AG04450 (cell line): ENCODE measurements around the gene FHIT. TPM values are rescaled to one million over a fixed set of nuclear protein-coding genes. Genes with fewer than 3 reads are reported as not detected.

Experiments
- CTCF ChIA-PET: fragments of 300-600, 350-600 bp; formaldehyde crosslinking; extraction: SDS; loops from one replicate; lab custom pipeline; 2022; ENCODE audit warnings: antibody characterized with exemption, inconsistent platforms; lab: Charles Lee
- POLR2A ChIA-PET: fragments of 350-600 bp; formaldehyde crosslinking; extraction: SDS; loops from one replicate; lab custom pipeline; 2021; ENCODE audit warnings: antibody characterized with exemption, inconsistent platforms; lab: Yijun Ruan, JAX
- DNase-seq: peaks from one replicate; pipeline ENCODE4 v3.0.0-alpha.2; 2011; ENCODE audit warnings: low read depth, low spot score
- H3K27ac ChIP-seq: one replicate; pipeline ENCODE4 v1.5.1; 2012; ENCODE audit warnings: low read depth, low read length, control low read depth
- H3K27me3 ChIP-seq: one replicate; pipeline ENCODE4 v1.6.0; 2012; ENCODE audit warnings: low read length; ENCODE audit not compliant: control insufficient read depth, insufficient read depth
- H3K4me3 ChIP-seq: 2 replicates; pipeline ENCODE4 v1.5.1; 2011; ENCODE audit warnings: mild to moderate bottlenecking, low read depth, low read length, control low read depth
- H3K9me3 ChIP-seq: 2 replicates; pipeline ENCODE4 v1.5.1; 2012; ENCODE audit warnings: low read length; ENCODE audit not compliant: control insufficient read depth, insufficient read depth
- CTCF ChIP-seq: IDR thresholded peaks from 2 replicates; pipeline ENCODE4 v1.5.1; 2011; ENCODE audit warnings: low read depth, low read length, control low read depth, inconsistent platforms
- polyA plus RNA-seq: library from polyadenylated mRNA; depleted of rRNA; stranded (reverse); fragments of >200 nt; gene quantifications from 2 replicates; pipeline ENCODE4 v1.2.3, GENCODE V29; 2011

FHIT gene
- polyA plus RNA-seq, 1 experiment: 0.17 TPM

GRCh38 chr3:59714066-59714465 is 1537.2 kb downstream of the FHIT start:
- no peak overlapping the region for H3K27ac ChIP-seq

GRCh38 chr3:59710554-59710953 is 1540.7 kb downstream of the FHIT start:
- POLR2A ChIA-PET: no interaction called here
- DNase-seq: no peak
- Histone ChIP-seq H3K9me3 (no peaks in the 10 kb centered on the region), H3K27ac (no peak overlapping the region), H3K4me3 (no peak overlapping the region), H3K27me3 (peaks cover 22% of the 10 kb centered on the region)
- CTCF ChIA-PET: no interaction called here
- no peak for TF ChIP-seq CTCF

More at GRCh38 chr3:59714066-59714465, 1537.2 kb downstream of the FHIT start:
- CTCF ChIA-PET: interaction anchor here (1.2 kb wide), 1 partner anchor 11 kb away, joined by 3 read pairs; no protein-coding TSS in a partner anchor
- TF ChIP-seq CTCF: no peak
- peaks cover 21% of the 10 kb centered on the region for H3K27me3 ChIP-seq
- DNase-seq: no peak
- H3K9me3 ChIP-seq: no peaks in the 10 kb centered on the region
- no peak overlapping the region for H3K4me3 ChIP-seq
- POLR2A ChIA-PET: no interaction called here

GRCh38 chr3:59709702-59710553 is 1541.3 kb downstream of the FHIT start:
- Histone ChIP-seq H3K4me3 (no peak overlapping the region), H3K9me3 (no peaks in the 10 kb centered on the region), H3K27ac (no peak overlapping the region), H3K27me3 (peaks cover 21% of the 10 kb centered on the region)
- no peak for TF ChIP-seq CTCF
- CTCF ChIA-PET: interaction anchor here (0.6 kb wide), 1 partner anchor 1142 kb away, joined by 3 read pairs; no protein-coding TSS in a partner anchor
- no peak for DNase-seq
- POLR2A ChIA-PET: no interaction called here

GRCh38 chr3:59708202-59708601 is 1543.0 kb downstream of the FHIT start:
- peaks cover 16% of the 10 kb centered on the region for H3K27me3 ChIP-seq
- DNase-seq: no peak
- CTCF ChIA-PET: no interaction called here
- H3K4me3 ChIP-seq: no peak overlapping the region
- H3K9me3 ChIP-seq: no peaks in the 10 kb centered on the region
- POLR2A ChIA-PET: no interaction called here
- no peak for TF ChIP-seq CTCF
- H3K27ac ChIP-seq: no peak overlapping the region

- H3K27me3 ChIP-seq: peaks cover 5% of the 10 kb centered on the region
- TF ChIP-seq CTCF: no peak
- H3K4me3 ChIP-seq: no peak overlapping the region
- H3K9me3 ChIP-seq: no peaks in the 10 kb centered on the region; the same call in 1 of the 2 replicates
- ChIA-PET POLR2A (no interaction called here), CTCF (interaction anchor here (1.5 kb wide), 1 partner anchor 10 kb away, joined by 3 read pairs; no protein-coding TSS in a partner anchor)
- DNase-seq: no peak
- H3K27ac ChIP-seq: no peak overlapping the region
These were observed 1547.0 kb downstream of the FHIT start for GRCh38 chr3:59704292-59704691.
